Fibroblast of lung (primary cell): ENCODE data around the gene ATP7A.

Experiments used
- EZH2 ChIP-seq: IDR thresholded peaks from 2 replicates; pipeline ENCODE4 v1.5.1; 2012; ENCODE audit warnings: low read length, control low read depth, mild to moderate bottlenecking; ENCODE audit errors: missing control alignments
- TF ChIP-seq, protein P1 (sequence below), 2 donors: IDR thresholded peaks in 1 of 2; conservative IDR thresholded peaks in 1 of 2; 1 replicate in 1 of 2; 2 replicates in 1 of 2; pipeline ENCODE4 v1.5.1; 2011 to 2012; ENCODE audit warnings: low read length in 2 of 2, control low read depth in 1 of 2, inconsistent platforms in 1 of 2, low read depth in 1 of 2, mild to moderate bottlenecking in 1 of 2

DNA sequence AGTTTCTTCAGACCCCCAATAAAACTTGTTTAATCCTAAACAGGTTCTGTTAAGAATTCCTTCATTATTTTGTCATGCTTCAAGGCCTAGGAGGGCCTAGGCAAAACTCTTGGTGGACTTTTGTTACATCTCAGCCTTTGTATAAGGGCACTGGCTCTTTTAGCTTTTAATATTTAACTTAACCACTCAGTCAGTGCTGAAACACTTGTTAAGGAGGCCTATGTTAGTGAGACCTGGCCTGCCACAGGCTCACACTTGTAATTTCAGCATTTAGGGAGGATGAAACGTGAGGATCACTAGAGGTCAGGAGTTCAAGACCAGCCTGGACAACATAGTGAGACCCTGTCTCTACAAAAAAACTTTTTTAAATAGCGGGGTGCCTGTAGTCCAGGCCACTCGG is 160.8 kb downstream of the ATP7A start:
- TF ChIP-seq, protein P1, sequence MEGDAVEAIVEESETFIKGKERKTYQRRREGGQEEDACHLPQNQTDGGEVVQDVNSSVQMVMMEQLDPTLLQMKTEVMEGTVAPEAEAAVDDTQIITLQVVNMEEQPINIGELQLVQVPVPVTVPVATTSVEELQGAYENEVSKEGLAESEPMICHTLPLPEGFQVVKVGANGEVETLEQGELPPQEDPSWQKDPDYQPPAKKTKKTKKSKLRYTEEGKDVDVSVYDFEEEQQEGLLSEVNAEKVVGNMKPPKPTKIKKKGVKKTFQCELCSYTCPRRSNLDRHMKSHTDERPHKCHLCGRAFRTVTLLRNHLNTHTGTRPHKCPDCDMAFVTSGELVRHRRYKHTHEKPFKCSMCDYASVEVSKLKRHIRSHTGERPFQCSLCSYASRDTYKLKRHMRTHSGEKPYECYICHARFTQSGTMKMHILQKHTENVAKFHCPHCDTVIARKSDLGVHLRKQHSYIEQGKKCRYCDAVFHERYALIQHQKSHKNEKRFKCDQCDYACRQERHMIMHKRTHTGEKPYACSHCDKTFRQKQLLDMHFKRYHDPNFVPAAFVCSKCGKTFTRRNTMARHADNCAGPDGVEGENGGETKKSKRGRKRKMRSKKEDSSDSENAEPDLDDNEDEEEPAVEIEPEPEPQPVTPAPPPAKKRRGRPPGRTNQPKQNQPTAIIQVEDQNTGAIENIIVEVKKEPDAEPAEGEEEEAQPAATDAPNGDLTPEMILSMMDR (conservative IDR thresholded peaks at IDR 0.05 in 1 of 2, IDR thresholded peaks at IDR 0.05 in 1 of 2; ENCODE audit: low read depth in 1 of 2, low read length in 2 of 2) = no peak
- no peak for TF ChIP-seq EZH2
